OCI-LY1 (cell line): ENCODE measurements around the gene LPGAT1.

Experiments used
- H2AFZ ChIP-seq: fragments of 200-600 bp; sonication (generic), shearing (Covaris generic); 2 replicates; pipeline ENCODE4 v1.6.0; 2014; ENCODE audit warnings: antibody characterized with exemption, mild to moderate bottlenecking, low read length
- H3F3A ChIP-seq: fragments of 200-600 bp; sonication (generic), shearing (Covaris generic); 2 replicates; pipeline ENCODE4 v1.6.0; 2014; ENCODE audit warnings: mild to moderate bottlenecking, antibody characterized with exemption, low read length, moderate library complexity; ENCODE audit not compliant: insufficient read depth
- H3K27ac ChIP-seq: fragments of 200-600 bp; sonication (generic); 2 replicates; pipeline ENCODE4 v1.5.1; 2014; ENCODE audit warnings: low read length, mixed run types, mild to moderate bottlenecking, low read depth; ENCODE audit not compliant: poor library complexity, severe bottlenecking
- H3K27me3 ChIP-seq: fragments of 200-600 bp; sonication (generic); 2 replicates; pipeline ENCODE4 v1.6.0; 2014; ENCODE audit warnings: antibody characterized with exemption, mild to moderate bottlenecking, low read length, moderate library complexity; ENCODE audit not compliant: insufficient read depth
- H3K36me3 ChIP-seq: fragments of 200-600 bp; sonication (generic); 2 replicates; pipeline ENCODE4 v1.6.1; 2014; ENCODE audit warnings: mild to moderate bottlenecking, antibody characterized with exemption, low read length, moderate library complexity, mixed read lengths; ENCODE audit not compliant: insufficient read depth
- H3K4me1 ChIP-seq: fragments of 200-600 bp; sonication (generic); 2 replicates; pipeline ENCODE4 v1.5.1; 2014; ENCODE audit warnings: mild to moderate bottlenecking, low read length, moderate library complexity; ENCODE audit not compliant: insufficient read depth, severe bottlenecking
- H3K4me2 ChIP-seq: fragments of 200-600 bp; sonication (generic), shearing (Covaris generic); 2 replicates; pipeline ENCODE4 v1.6.1; 2014; ENCODE audit warnings: low read length
- H3K4me3 ChIP-seq: fragments of 200-600 bp; sonication (generic); 2 replicates; pipeline ENCODE4 v1.5.1; 2014; ENCODE audit warnings: low read length, low read depth, mild to moderate bottlenecking, mixed read lengths; ENCODE audit not compliant: poor library complexity, severe bottlenecking
- H3K79me2 ChIP-seq: fragments of 200-600 bp; shearing (Covaris generic); 2 replicates; pipeline ENCODE4 v1.6.1; 2016; ENCODE audit warnings: mixed run types, low read length, mixed read lengths; ENCODE audit not compliant: insufficient read depth
- H3K9ac ChIP-seq: fragments of 200-600 bp; sonication (generic), shearing (Covaris generic); 2 replicates; pipeline ENCODE4 v1.6.1; 2014; ENCODE audit warnings: mild to moderate bottlenecking, low read length, mixed read lengths
- H3K9me2 ChIP-seq: fragments of 200-600 bp; sonication (generic), shearing (Covaris generic); 2 replicates; pipeline ENCODE4 v1.6.1; 2014; ENCODE audit warnings: low read depth, mild to moderate bottlenecking, low read length, mixed read lengths
- H3K9me3 ChIP-seq: fragments of 200-600 bp; shearing (Covaris generic); 2 replicates; pipeline ENCODE4 v1.6.1; 2014; ENCODE audit warnings: low read length, mixed read lengths
- H4K20me1 ChIP-seq: fragments of 200-600 bp; sonication (generic), shearing (Covaris generic); 2 replicates; pipeline ENCODE4 v1.6.0; 2016; ENCODE audit warnings: mild to moderate bottlenecking, low read length; ENCODE audit not compliant: insufficient read depth
- EZH2 ChIP-seq: fragments of 200-600 bp; sonication (generic), shearing (Covaris generic); IDR thresholded peaks from 2 replicates; pipeline ENCODE4 v1.8.0; 2017; ENCODE audit warnings: borderline replicate concordance, mixed run types, mild to moderate bottlenecking, antibody characterized with exemption, low read length, moderate library complexity, mixed read lengths
- TF ChIP-seq, protein P1 (sequence below): fragments of 200-600 bp; sonication (generic), shearing (Covaris generic); IDR thresholded peaks from 2 replicates; pipeline ENCODE4 v1.5.1; 2017; ENCODE audit warnings: mild to moderate bottlenecking, antibody characterized with exemption, low read length, moderate library complexity, mixed read lengths

Gene LPGAT1

DNA sequence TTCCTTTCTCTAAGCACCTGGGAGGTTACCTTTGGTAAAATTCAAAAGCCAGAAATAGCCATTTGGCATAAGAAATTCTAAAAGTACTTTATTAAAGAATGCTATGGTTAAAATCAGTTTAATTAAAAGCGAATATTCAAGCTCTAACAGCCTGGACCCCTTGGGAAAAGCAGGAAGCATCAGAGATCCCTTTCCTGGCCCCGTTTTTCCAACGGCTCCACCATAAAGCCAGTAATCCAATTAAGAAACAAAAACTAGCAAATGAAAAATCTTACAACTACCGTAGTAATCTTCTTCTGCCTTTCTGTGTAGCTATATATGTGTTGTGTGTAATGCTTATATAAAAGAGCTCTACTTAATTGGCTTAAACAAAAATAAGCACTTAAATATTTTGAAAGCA is 121.6 kb downstream of the LPGAT1 start:
- TF ChIP-seq, protein P1, sequence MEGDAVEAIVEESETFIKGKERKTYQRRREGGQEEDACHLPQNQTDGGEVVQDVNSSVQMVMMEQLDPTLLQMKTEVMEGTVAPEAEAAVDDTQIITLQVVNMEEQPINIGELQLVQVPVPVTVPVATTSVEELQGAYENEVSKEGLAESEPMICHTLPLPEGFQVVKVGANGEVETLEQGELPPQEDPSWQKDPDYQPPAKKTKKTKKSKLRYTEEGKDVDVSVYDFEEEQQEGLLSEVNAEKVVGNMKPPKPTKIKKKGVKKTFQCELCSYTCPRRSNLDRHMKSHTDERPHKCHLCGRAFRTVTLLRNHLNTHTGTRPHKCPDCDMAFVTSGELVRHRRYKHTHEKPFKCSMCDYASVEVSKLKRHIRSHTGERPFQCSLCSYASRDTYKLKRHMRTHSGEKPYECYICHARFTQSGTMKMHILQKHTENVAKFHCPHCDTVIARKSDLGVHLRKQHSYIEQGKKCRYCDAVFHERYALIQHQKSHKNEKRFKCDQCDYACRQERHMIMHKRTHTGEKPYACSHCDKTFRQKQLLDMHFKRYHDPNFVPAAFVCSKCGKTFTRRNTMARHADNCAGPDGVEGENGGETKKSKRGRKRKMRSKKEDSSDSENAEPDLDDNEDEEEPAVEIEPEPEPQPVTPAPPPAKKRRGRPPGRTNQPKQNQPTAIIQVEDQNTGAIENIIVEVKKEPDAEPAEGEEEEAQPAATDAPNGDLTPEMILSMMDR = no peak
- no peak for TF ChIP-seq EZH2
- no peaks in the 10 kb centered on the region for H3K79me2 ChIP-seq
- H3K9me3 ChIP-seq = no peaks in the 10 kb centered on the region
- H3K36me3 ChIP-seq = no peaks in the 10 kb centered on the region
- H3K9ac ChIP-seq = no peak overlapping the region
- H3K4me2 ChIP-seq = no peak overlapping the region
- no peaks in the 10 kb centered on the region for H4K20me1 ChIP-seq
- no peaks in the 10 kb centered on the region for H3K4me1 ChIP-seq
- H2AFZ ChIP-seq = no peak overlapping the region
- no peaks in the 10 kb centered on the region for H3F3A ChIP-seq
- H3K27me3 ChIP-seq = no peaks in the 10 kb centered on the region
- H3K27ac ChIP-seq = no peak overlapping the region
- no peak overlapping the region for H3K4me3 ChIP-seq
- no peaks in the 10 kb centered on the region for H3K9me2 ChIP-seq

DNA sequence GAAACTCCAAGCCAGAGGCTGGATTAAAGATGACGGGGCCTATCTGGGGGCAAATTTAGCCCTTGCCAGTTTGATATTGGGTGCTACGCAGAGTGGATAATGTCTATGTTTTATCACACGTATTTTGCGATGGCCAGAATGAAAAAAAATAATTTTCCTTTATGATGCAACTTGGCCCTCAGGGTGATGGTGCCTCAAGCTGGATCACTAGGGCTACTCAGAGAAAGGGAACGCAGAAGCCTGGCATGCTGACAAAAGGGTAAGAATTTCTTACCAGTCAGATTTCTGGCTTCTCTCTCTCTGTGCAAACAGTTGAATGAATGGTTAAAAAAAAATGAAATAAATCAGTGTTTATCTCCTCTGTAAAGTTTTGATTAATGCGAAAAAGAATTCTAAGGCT is 122.6 kb downstream of the LPGAT1 start:
- Histone ChIP-seq H3K9me3 (no peaks in the 10 kb centered on the region), H3K27me3 (0 out of 2 replicates have a peak, but pooled peaks cover 4% of the 10 kb centered on the region), H3K27ac (no peak overlapping the region), H3K79me2 (no peaks in the 10 kb centered on the region), H3K4me1 (no peaks in the 10 kb centered on the region), H3K4me2 (no peak overlapping the region), H3K36me3 (no peaks in the 10 kb centered on the region), H2AFZ (no peak overlapping the region), H3K9me2 (no peaks in the 10 kb centered on the region), H4K20me1 (no peaks in the 10 kb centered on the region), H3F3A (no peaks in the 10 kb centered on the region), H3K4me3 (no peak overlapping the region), H3K9ac (no peak overlapping the region)
- TF ChIP-seq, protein P1 = no peak
- TF ChIP-seq EZH2 = no peak

DNA sequence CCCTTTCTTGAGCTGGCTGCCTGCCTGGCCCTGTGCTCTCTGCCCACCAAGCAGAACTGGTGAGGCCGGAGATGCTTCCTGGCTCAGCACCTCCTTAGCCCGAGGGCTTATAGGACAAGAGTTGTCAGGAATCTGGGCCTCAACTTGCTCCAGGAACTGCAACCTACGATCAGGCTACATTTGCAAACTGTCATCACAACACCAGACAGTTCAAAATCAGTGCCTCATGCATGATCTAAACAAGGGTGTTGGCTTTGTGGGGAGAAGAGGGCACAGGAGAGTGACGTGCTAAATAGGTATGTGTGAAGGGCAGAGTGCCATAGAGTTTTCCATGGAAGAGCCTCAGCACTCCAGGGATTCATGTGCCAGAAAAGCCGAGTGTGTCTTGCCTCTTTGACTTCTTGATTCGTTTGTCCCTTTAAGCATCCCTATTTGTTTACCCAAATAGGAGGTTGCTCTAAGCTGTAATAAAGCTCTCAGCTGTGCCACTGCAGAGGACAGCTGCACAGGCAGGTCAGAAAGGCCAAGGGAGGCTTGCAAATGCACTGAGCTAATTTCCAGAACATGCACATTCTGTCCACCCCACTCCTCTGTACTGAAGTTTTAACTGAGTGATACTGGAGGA is 125.0 kb downstream of the LPGAT1 start:
- no peaks in the 10 kb centered on the region for H3K9me3 ChIP-seq
- no peak overlapping the region for H3K4me2 ChIP-seq
- H3F3A ChIP-seq = no peaks in the 10 kb centered on the region
- H3K4me3 ChIP-seq = no peak overlapping the region
- H3K9me2 ChIP-seq = no peaks in the 10 kb centered on the region
- no peaks in the 10 kb centered on the region for H3K36me3 ChIP-seq
- no peak overlapping the region for H3K9ac ChIP-seq
- H3K27me3 ChIP-seq = 0 out of 2 replicates have a peak, but pooled peaks cover 4% of the 10 kb centered on the region
- TF ChIP-seq, protein P1 = no peak
- TF ChIP-seq EZH2 = no peak
- no peaks in the 10 kb centered on the region for H3K4me1 ChIP-seq
- no peaks in the 10 kb centered on the region for H4K20me1 ChIP-seq
- H3K79me2 ChIP-seq = no peaks in the 10 kb centered on the region
- H2AFZ ChIP-seq = no peak overlapping the region
- no peak overlapping the region for H3K27ac ChIP-seq
